SK-N-DZ (cell line): ENCODE results near the gene SGCB. TPM values are rescaled to one million over a fixed set of nuclear protein-coding genes. Genes with fewer than 3 reads are reported as not detected.
A peak's percentile ranks its signal among the peaks of the same experiment; 100 is the strongest.
"Not testable (repeated sequence)": the region's sequence is repeated elsewhere in the genome, so short reads cannot be mapped to it uniquely, and the experiment has no call there.

Experiments
- DNase-seq: peaks from one replicate; pipeline ENCODE4 v3.0.0-alpha.2; 2015; ENCODE audit warnings: low spot score
- polyA plus RNA-seq, 2 experiments: library from polyadenylated mRNA; depleted of rRNA; stranded (reverse); fragments of >200 nt; gene quantifications; 2 replicates each; pipeline ENCODE4 v1.2.3, GENCODE V29; 2014

SGCB gene, protein sequence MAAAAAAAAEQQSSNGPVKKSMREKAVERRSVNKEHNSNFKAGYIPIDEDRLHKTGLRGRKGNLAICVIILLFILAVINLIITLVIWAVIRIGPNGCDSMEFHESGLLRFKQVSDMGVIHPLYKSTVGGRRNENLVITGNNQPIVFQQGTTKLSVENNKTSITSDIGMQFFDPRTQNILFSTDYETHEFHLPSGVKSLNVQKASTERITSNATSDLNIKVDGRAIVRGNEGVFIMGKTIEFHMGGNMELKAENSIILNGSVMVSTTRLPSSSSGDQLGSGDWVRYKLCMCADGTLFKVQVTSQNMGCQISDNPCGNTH
- 17.0 and 18.2 TPM in 2 replicates for polyA plus RNA-seq (2014; cell fraction: cytosol; rRNA removed)
- polyA plus RNA-seq (2014; cell fraction: nucleus; rRNA removed), result 8.7 and 9.5 TPM in 2 replicates

DNA sequence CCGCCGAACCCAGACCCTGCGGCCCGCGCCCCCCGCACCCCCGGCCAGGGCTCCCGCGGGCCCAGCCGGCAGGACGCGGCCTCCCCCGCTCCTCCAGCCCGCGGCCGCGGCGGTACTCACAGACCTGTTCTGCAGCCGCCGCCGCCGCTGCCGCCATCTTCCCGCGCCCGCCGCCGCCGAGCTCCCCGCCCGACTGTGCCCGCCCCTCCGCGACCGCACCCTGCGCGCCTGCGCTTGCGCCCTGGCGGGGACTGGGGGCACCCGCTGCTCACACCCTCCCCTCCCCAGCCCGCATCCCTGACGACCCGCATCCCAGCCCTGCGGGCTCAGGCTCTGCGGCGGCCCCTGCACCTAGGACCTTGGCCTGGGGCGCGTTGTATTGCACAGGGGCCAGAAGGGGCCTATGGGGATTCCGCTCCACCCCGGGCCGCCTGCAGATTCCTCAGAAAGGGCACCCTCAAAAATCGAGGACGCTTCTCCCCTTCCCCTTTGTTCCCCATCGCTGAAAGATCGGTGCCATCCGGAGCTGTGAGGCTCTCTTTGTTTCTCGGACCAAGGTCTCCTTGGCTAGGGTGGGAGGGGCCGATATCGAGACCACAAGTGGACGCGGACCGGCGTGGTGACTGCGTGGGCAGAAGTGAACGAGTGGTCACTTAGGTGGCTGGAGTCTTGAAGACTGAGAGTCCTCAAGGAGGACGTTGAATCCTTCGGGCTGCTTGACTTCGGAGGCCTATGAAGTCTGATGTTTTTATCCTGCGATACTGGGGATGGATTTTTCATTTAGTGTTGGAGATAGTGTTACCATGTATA, at the start of gene SGCB:
TSS of gene SGCB (minus strand) at position 197 of the 810 bp plus-strand sequence. CDS start at position 157, 40 bp downstream.
- DNase-seq, result peak; percentile 62

- not testable (repeated sequence) for DNase-seq
Observed at GRCh38 chr4:52086425-52086824, 48.3 kb upstream of the SGCB start.

DNA sequence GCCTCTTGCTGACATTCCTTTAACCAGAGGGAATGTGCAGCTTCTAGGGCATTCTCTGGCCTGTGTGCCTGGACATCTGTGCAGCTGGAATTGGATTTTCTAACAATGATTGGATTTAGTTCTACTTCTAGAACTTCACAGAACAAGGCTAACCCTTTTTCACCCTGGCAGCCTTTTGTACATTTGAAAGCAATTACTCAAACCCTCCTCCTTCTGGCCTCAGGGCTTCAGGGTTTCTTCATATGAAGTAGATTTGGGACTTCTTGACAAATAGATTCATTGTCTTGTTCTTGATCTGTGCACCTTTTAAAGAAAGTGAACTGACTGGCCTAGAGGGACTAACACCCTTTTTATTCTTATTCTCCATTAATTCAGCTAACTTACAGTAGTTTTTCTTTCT, 43.1 kb upstream of the SGCB start:
- DNase-seq, result no peak

GRCh38 chr4:52079659-52080058, 41.6 kb upstream of the SGCB start:
- DNase-seq, result no peak

DNA sequence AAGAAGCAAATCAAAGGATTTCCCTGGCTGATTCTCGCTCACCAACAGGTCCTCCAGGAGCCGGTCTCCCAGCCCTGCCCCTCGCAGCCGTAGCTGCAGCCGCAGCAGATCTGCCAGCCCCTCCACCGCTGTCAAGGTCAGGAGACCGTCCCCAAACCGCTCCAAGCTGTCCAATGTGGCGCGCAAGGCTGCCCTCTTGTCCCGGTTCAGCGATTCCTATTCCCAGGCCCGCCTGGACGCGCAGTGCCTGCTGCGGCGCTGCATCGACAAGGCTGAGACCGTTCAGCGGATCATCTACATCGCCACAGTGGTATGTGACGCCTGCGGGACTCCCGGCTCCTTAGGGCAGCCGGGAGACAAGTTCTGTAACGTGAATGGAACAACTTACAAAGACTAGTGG, 38.6 kb upstream of the SGCB start:
- peak; percentile 59 for DNase-seq

GRCh38 chr4:52071791-52072546, 33.9 kb upstream of the SGCB start:
- no peak for DNase-seq

DNA sequence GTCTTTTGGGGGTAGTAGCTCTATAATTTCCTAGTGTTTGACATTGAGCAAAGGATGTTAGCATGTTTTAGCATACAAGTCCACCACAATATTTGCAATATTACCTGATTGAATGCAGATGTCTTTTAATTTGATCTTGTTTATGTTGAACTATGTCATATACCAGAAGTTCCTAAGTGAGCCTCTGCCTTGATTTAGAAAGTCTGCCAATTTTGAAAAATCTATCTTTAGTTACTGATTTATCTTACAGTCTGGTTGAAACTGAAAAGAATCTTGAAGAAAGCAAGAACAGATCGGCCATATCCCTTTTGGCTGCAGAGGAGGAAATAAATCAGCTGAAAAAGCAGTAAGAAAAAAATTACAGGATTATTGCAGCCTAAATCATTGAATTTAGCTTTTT, 31.5 kb upstream of the SGCB start:
- DNase-seq, result peak; percentile 24

DNA sequence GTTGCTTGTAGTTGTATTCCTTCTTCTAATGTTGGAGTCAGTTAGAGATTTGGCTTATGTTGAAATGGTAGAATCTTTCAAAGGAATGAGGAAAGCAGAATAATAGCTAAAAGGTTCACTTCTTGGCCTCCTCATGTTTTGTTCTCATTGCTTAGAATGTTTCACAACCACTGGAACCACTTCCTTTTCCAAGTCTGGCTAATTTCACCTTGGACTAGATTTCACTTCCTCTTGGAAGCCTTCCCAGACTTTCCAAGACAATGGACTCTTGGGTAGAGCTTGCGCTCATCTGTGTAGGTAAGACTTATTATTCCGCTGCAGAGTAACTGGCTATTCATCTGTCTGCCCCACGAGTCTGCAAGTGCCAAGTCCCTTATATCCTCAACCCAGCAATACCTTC, 21.3 kb upstream of the SGCB start:
- no peak for DNase-seq

DNA sequence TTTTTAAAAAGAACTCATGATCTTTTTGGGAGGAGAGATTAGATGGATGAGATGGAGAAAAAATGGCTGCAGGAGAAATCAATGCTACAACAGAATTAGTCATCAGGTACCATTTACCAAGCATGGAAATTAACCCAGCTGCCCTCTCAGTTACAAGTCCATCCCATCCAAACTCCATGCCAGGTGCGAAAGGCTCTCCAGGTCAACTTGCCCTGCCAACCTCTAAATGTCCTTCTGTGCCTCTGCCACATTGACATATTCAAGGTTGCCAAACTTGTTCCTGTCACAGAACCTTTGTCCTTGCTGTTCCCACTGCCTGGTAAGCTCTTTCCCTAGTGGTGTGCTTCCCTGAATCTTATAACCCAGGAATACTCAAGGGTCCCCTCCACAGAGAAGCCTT, 20.2 kb upstream of the SGCB start:
- DNase-seq, result no peak

GRCh38 chr4:52057196-52057595, 19.1 kb upstream of the SGCB start:
- DNase-seq, result no peak

GRCh38 chr4:52054254-52054653, 16.2 kb upstream of the SGCB start:
- DNase-seq, result no peak

GRCh38 chr4:52052475-52052780, 14.3 kb upstream of the SGCB start:
- no peak for DNase-seq

GRCh38 chr4:52051615-52052474, 13.7 kb upstream of the SGCB start:
- DNase-seq, result peak; percentile 83

DNA sequence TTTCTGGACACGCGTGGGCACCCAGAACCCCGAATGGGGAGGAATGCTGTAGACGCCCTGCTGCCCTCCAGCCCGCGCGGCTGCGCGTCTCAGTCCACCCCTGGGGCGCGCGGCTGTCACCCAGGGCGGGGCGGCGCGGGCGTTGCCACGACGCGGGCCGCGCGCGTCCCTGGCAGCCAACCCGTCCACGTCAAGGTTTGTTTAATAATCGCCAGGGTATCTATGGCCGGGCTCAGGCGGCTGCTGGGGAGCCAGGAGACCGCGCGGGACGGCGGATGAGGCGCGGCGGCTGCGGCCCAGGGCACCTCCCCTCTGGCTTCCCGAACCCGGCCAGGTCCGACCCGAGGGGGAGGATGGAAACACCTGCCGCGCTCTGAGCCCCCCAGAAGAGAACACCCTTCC, 13.1 kb upstream of the SGCB start, which contains the start of gene SPATA18:
TSS of gene SPATA18 (plus strand) at position 92 of the 402 bp plus-strand sequence. CDS start 401 bp downstream, outside the sequence.
- DNase-seq, result no peak

GRCh38 chr4:52049266-52049665, 11.2 kb upstream of the SGCB start:
- DNase-seq, result no peak

GRCh38 chr4:52045028-52045427, 6.9 kb upstream of the SGCB start:
- no peak for DNase-seq

DNA sequence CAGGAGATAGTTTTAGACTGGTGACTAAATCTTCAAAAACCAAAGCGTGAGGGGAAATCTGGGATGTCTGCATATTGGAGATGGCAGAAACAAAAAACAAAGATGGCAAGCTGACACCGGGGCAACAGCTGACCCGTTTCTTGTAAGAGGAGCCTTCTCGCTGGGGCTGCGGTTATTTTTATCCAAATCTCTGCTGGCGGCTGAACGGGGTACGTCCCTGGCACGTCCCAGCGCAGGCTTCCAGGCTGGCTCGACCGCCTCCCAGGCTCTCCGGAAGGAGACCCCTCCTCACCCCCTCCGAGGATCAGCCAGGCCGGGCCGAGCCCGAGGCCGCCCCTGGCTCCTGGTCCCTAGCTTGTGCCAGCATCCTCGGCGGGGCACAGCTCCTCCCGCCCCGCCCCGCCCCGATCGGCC, 403 bp downstream of the SGCB start:
- DNase-seq, result peak; percentile 38

- DNase-seq, result no peak
Observed at GRCh38 chr4:52036886-52037530, 1.1 kb downstream of the SGCB start.

DNA sequence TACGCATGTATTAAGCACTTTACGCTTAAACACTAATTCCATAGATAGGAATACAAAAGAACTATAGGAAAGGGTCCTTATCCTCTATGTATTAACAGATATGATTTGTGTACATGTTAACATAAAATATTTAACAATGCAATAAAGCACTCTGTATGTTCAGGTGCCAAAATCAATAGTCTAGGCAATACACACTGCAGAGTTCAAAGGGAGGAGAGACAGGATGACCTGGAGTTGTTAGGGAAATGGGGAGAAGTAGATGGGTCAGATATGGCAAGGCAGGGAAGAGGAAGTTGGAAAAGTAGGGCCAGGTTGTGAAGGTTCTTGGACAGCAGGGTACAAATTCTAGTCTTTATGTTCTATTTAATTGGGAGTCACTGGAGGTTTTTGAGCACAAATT, 2.9 kb downstream of the SGCB start:
- no peak for DNase-seq

DNA sequence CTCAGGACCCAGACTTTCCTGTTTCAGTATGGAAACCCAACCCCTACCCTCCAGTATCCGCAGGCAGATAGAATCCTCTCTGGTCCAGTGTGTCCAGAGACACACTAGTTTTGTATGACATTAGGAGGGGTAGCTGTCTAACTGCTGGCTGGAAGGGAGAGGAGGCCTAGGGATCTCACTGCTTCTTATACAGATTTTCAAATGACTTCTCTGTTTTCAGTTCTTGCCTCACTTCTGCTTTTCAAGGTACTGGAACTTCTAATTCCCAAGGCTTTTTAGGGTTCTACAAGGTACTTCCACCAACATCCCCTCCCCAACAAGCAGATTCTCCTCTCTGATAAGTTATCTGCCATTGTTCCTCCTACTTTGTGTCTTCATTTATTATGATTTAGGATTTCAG, 6.1 kb downstream of the SGCB start:
- DNase-seq, result no peak

GRCh38 chr4:52028970-52029369, 9.1 kb downstream of the SGCB start:
- DNase-seq, result no peak
